Fibroblast of the conjunctiva (primary cell): ENCODE data around the gene SMS.
"Not testable (repeated sequence)": the region's sequence is repeated elsewhere in the genome, so short reads cannot be mapped to it uniquely, and the experiment has no call there.

Source experiments
- DNase-seq: peaks from one replicate; pipeline ENCODE4 v3.0.0-alpha.2; 2010; ENCODE audit warnings: low read depth

Gene SMS

DNA sequence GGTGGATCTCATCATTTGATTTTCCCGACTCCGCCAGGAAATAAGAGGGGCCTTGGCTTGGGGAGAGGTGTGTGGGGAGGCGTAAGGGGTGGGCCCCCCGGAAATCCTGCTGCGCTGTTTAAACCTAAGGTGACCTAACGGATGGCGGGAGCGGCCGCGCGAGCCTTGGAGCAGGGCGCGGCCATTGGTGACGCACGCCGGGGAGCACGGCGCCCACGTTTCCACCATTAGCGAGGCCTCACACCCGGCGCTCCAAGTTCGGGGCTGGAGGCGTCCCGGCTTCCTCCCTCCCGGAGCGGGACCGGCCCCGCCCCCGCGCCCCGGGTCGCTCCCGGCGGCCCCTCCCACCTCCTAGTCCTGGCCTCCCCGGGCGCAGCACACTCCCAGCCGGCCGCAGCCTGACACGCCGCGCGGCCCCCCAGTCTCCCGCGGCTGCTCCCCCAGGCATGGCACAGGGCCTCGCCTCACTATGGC, at the start of gene SMS:
SMS (plus strand) TSS at position 354 of the 474 bp plus-strand sequence; CDS start at position 470, 116 bp downstream.
- DNase-seq, result peak; percentile 51

DNA sequence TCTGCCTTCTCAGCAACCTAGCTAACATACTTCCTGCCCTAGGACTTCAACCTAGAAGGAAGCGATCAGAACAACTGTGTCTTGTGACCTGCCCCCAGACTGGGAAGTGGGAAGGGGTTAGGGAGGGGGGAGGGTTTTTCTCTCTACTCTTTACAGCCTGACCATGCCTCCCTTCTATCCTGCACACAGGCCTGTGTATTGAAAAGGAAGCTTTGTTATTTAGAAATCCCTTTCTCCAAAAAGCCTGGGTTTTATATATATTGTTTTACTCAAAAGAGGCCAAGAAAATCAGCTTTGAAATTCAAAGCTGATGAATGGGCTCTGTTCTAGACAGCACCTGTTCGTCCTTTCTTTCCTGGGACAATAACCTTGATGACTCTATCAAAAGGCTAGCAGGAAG, 35.2 kb upstream of the SMS start:
- DNase-seq, result no peak

DNA sequence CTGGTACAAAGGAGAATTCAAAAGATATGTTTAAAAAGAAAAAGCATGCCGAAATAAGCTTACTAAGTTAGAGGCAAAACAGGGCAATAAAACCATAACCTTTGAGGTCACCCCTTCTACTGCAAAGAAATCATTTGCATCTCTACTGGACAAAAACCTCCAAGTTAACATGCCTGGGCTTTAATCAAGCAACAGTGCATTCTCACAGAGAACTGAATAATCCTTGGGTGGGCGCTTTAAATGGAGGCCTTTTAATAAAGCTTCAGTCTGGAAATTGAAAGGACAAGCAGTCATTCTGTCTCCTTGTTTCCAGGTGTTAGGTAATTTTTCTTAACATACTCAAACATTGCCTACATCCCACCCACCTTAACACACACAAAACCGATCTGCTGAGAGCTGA, 34.6 kb upstream of the SMS start:
- DNase-seq, result no peak

DNA sequence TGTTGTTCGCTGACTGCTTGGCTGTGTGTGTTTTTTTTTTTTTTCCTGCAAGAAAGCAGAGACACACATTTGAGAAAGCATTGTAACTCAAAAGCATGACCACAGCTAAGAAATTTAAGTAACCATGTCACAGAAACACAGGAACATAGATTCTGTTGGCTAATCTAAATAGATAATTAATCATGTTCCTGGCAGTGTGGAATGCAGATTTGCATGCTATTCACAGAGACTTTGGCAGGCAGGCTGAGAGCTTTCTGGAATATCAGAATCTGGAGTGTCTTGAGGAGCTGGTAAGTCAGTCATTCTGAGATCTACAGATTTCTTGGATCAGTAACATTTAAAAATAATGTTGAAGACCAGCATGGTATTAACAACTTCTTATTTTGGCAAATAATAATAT, 33.2 kb upstream of the SMS start:
- DNase-seq, result no peak

DNA sequence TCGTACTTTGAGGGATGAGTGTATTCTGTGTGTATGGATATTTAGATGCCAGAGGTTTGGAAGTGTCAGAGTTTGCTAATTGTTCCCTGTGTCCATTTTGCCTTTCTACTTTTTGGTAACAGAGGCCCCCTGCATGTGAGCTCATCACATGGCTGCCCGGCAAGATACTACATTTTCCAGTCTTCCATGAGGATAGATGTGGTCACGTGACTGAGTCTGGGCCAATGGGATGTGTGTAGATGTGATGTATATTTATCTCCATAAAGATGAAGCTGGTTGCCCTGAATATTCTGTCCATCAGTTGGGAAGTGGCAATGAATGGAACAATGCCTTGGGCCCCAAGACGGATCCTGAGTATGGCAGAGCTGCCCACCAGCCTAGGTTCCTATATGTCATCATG, 29.0 kb upstream of the SMS start:
- no peak for DNase-seq

DNA sequence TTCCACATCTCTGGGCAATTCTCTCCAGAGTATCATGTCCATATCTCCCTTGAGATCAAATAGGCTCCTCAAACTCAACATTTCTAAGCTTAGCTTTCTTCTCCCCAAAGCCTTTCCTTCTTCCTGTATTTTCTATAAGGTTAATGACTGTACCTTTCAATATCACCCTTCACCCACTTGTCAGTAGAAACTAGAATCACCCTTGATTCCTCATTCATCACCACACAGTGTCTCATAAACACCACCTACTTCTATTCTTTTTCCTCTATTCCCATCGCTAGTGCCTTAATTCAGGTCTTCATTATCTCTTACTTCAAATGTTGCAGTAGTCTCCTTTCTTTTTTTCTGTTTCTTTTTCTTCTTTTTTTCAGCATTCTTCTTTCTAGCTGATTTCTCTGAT, 28.3 kb upstream of the SMS start:
- no peak for DNase-seq

DNA sequence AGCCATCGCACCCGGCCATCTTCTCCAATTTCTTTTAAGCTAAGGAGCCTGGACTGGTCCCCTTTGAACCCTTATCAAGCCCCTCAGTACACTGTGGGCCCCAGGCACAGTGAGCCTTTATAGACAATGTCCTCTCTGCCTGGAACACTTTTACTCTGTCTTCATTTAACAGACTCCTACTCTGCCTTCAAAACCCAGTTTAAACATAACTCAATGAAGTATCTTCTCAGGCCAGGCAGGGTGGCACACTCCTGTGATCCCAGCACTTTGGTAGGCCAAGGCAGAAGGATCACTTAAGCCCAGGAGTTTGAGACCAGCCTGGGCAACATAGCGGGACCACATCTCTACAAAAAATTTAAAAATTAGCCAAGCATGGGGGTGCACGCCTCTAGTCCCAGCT, 27.5 kb upstream of the SMS start:
- no peak for DNase-seq

DNA sequence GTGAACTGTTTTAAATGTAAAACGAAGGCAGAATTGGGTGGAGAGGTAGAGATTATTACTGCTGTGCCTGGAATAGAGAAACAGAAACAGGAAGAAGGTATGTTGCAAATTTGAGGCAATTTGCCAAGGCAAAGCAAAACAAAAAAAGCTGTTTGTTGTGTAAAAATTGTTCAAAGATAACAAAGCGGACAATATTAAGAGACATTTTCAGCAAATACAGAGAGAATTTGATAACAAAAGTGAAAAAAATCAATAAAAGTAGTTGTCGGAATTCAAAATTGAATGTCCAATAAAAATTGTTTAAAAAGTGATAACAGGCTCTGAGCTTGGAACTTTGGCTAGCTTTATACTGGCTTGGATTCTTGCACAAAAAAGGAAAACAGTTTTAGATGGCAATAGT, 14.4 kb upstream of the SMS start:
- DNase-seq, result no peak

DNA sequence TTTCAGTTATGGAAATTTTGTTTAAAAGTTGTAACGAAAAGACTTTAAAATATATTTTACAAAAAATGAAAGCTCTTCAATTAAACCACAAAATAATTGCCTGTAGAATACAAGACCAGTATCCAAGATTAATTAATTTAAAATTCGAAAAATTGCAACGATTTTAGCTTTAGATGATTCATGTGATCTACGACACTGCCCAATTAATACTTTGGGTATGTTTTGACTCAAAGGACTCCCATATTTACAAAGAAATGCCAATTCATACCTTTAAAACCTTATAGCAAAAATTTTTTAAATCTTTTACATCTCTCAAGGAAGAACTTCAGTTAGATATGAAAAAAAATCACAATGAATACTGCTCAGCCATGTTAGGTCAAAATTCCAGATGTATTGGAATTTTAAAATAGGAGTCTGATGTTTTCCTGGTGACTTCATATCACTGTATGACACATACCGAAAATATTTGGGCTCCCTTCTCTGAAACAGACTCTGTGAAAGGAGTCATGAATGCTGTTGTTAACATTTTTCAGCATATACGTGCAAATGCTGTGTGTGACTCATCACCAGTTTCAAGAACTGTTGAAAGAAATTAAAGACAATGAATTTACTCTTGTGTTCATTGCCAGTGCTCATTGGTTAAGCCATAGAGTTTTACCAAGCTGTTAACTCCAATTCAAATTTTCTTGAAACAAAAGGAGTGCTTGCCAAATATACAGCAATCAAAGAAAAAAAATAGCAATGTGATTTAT, 13.8 kb upstream of the SMS start:
- peak; percentile 78 for DNase-seq

DNA sequence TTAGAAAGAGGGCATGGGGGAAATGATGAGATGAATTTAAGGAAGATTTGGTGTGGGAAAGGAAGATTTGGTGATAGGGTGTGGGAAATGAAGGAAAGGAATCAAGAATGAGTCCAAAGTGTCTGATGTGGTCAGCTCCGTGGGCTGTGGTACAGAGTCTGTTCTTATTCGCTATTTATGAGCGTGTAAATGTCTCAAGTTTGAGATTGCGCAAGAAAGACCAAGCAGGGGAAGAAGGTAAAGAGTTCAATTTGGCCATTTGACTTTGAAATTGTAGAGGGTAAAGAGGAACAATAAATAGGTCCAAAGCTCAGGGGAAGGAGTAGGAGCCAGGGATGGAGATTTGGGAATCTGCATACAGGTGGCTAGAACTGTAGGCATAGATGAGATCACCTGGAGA, 11.3 kb upstream of the SMS start:
- DNase-seq, result no peak

DNA sequence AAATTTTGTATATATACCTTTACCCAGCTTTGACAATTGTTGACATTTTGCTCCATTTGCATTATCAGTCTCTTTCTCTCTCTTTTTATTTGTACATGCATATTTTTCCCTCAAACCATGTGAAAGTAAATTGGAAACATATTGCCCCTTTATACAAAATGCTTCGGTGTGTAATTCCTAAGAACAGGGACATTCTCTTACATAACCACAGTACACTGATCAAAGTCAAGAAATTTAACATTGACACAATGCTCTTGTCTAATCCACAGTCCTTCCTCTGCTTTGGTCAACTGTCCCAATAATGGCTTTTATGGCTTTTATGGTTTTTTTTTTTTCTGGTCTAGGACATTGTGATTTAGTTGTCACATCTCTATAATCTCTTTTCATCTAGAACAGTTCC, 9.5 kb upstream of the SMS start:
- no peak for DNase-seq

DNA sequence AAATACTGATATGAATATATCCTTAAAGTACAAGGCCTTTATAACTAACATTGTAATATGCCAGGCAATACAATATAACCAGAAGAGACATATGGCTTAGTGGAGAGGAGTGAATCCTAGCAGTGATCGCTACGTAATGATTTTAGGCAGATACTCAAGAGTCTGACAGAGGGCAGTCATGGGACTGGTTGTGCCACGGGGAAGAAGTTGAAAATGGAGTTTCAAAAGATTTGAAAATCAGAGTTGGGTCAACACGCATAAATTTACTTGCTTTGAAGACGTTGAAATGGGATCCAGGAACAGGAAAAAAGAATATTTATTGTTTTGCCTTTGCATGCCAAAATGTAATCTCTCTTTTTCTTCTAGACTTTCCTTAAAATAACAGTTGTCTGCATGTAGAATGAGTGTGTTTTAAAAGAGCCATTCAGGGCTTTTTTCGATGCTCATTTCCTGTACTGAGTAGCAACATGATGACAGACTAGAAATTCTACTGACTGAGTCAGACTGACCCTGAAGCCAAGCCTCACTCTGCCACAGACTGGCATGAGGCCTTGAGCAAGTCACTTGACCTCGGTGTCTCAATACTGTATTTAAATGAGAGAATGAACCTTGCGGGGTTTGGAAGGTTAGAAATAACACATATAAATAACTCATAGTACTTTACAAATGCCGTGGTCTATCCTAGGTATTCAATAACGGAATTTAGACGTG, 8.1 kb upstream of the SMS start:
- DNase-seq, result peak; percentile 82

DNA sequence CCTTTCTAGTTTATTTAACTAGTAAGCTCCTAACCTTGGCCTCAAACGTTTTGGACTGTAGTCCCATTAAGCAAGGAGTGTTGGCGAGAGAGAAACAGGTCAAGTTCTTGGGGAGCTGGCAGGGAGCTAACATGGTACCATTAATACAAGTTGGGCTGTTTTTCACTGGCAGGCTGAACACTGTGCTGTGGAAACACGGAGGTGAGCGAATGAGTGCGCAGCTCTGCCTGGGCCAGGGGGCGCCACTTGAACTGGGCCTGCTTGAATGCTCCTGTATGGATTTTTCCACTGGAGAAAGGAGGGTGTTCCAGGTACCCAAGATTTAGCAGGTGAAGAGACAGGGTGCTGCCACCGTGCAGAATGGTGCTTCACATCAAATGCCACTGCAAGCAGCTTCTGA, 7.4 kb upstream of the SMS start:
- no peak for DNase-seq

DNA sequence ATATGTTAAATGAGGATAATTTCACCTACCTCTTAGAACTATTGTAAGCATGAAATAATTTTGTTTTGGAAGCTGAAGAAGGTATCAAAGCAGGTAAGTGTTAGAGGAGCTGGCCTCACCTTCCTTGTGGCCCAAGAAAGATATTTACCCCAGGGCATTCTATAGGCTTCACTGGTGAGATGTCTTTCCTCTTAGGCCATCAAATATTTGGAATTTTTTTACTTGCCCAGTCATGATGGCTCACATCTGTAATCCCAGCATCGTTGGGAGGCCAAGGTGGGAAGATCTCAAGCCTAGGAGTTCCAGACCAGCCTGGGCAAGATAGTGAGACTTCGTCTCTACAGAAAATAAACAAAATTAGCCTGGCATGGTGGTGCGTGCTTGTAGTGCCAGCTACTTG, 6.1 kb upstream of the SMS start:
- DNase-seq, result no peak

DNA sequence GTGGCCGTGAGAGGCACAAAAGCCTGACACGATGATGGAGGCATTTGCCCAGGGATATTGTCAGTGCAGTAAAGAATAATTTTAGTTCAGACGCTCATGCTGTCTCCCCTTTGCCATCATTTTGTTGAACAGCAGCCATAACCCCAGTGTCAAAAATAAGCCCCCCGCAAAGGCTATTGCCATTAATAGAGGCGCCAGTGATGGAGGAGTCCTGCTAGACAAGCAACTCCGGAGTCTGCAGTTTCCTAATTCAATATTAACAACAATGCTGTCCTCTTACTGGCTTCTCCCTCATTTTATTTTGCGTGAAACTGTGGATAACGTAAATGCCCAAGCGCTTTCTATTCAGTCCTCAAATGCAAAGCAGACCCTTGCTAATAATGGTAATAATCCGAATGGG, 603 bp upstream of the SMS start:
- no peak for DNase-seq

DNA sequence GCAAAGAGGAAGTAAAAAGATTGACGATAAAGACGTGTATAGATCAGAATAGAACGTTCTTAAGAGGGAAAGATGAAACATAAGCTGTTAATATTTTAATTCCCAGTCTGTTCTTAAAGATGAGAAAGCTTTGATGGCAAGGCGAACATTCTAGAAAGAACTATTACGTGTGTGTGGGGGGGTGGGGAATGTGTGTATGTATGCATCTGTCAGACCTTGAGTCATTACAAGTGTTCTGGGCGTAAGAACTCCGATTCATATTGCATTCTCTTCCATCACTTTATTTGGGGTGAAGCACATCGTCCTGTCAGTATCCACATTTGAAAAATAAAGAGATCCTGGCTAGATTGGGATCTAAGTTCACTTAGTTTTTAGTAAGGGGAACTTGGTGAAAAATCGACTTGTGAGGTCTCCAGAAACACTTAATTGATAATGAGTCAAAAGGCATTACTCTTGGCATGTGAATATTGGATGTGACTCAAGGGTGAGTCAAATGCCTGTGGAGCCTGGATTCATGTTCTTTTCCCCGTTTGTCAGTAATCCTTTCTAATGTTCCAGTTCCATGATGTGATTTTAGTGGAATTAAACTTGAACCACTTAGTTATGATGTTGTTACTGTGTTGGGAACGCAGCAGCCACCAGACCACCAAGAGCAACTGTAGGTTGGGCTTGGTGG, 3.1 kb downstream of the SMS start:
- peak; percentile 64 for DNase-seq

DNA sequence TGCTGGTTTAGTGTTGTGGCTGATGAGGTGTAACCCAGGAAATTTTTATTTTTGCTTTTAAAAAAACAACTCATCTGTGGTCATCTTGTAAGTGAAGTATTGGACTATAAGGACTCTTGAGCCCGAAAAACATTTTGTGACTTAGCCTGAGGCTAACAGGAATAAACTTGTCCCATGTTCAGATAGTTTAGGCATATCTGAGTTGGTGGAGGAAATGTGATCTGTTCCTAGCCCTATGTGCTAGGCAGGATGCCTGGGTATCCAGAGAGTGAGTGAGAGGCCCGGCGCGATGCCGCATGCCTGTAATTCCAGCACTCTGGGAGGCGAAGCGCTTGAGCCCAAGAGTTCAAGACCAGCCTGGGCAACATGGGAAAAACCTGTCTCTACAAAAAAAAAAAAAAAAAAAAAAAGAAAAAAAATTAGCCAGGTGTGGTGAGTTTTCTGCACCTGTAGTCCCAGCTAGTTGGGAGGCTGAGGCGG, 3.7 kb downstream of the SMS start:
- DNase-seq, result no peak

DNA sequence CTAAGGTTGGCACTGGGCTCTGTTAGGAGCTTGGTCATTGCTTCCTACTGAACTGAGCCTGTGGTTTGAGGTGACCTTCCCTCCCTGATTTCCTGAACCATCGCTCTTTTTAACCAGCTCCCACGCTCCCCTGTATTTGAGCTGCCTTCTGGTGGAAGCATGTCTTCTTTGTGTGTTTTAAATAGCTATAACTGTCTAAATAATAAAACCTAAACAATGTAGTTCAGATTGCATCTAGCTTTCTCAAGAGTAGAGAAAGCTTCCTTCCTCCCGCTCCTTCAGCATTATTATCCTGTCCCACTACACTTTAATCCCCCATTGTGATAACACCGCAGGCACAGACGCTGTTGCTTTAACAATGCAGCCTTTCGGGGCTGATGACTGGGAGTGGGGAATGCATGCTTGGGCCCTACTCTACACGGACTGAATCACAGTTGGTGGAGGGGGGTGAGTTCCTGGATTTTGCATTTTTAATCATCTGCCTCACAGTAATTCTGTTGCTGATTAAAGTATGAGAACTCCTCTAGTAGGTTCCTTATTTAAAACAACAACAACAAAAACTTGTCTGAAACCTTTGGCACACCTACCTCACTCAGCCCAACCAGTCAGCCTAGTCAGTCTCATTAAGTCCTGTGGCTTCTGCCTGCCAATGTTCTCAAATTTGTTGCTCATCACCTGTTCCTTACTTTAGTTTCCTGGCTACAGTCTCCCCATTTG, 6.6 kb downstream of the SMS start:
- DNase-seq, result no peak

DNA sequence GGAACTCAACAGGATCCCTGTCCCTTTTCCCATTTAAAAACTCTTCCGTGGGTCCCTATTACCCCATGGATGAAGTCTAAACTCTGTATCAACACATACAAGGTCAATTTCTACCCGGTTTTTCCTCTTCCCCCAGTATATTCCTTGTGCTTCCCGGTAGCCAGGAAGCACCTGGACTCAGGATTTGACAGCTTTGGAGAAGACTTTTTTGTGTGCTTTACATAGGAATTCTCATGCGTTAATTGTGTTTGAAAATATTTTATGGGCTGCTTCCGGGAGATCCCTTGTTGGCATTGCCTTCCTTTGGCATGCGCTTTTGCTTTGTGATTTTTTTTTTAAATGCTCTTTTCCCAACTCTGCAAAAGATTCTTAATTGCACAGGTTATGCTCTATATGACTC, 7.2 kb downstream of the SMS start:
- DNase-seq, result no peak

DNA sequence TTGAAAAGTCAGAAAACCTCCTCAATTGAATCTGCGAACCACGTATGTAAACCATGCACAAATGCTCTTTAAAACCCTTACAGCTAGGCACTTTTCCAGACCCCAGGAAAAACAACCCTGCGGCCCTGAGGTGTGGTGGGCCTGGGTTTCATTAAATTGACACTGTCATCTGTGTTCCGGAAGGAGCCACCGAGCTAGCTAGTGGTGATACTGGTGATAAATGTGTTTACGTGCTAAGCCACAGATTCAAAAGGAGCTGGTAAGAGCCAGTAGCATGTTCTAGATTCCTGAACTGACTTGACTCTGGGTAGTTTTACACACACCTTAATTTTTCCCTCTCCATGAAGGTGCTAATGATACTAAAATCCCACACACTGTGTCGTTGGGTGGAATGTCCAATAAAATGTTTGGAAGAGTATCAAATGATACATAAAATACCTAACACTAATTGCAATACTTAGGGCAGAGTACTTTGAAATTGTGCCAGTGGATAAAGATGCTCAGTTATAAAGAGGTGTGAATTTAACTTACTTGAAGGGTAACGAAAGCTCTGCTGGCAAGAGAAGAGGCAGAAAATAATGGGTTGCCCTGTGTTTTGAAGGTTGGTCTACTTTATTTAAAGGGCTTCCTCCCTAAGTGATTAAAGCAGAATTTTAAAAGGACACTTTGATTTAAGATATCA, 8.5 kb downstream of the SMS start:
- no peak for DNase-seq

DNA sequence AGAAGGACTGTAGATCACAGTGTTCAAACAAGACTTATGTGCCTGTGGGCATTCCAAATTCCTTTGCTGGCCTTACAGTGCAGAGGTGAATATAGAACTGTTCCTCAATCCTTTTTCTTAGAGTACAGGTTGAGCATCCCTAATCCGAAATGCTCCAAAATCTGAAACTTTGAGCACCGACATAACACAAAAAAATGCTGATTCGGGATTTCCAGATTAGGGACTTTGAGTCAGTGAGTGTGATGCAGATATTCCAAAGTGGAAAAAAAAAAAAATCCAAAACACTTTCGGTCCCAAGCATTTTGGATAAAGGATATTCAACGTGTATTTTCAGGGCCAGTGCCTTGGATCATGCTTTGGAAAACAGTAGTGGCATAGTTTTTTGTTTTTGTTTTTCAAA, 9.2 kb downstream of the SMS start:
- DNase-seq, result no peak

DNA sequence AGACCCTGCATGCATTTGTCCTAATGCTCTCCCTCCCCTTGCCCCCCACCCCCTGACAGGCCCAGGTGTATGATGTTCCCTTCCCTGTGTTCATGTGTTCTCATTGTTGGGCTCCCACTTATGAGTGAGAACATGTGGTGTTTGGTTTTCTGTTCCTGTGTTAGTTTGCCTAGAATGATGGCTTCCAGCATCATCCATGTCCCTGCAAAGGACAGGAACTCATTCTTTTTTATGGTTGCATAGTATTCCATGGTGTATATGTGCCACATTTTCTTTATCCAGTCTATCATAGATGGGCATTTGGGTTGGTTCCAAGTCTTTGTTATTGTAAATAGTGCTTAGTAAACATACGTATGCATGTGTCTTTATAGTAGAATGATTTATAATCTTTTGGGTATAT, 10.0 kb downstream of the SMS start:
- not testable (repeated sequence) for DNase-seq
